Raji (cell line): Measurements from ENCODE around the gene SGCE.

ENCODE experiments used
- POLR2A ChIP-seq: IDR thresholded peaks from 2 replicates; pipeline ENCODE4 v1.6.1; 2011; ENCODE audit warnings: low read depth, low read length, control low read depth; ENCODE audit not compliant: insufficient read depth

Gene SGCE

GRCh38 chr7:94666879-94667587 is 11.1 kb upstream of the SGCE start:
- TF ChIP-seq POLR2A, result no peak

GRCh38 chr7:94665426-94665825 is 9.5 kb upstream of the SGCE start:
- no peak for TF ChIP-seq POLR2A

DNA sequence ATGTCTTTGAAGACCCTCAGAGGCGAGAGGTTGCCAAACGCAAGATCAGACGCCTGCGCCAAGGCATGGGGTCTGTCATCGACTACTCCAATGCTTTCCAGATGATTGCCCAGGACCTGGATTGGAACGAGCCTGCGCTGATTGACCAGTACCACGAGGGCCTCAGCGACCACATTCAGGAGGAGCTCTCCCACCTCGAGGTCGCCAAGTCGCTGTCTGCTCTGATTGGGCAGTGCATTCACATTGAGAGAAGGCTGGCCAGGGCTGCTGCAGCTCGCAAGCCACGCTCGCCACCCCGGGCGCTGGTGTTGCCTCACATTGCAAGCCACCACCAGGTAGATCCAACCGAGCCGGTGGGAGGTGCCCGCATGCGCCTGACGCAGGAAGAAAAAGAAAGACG is 8.1 kb upstream of the SGCE start:
- no peak for TF ChIP-seq POLR2A

DNA sequence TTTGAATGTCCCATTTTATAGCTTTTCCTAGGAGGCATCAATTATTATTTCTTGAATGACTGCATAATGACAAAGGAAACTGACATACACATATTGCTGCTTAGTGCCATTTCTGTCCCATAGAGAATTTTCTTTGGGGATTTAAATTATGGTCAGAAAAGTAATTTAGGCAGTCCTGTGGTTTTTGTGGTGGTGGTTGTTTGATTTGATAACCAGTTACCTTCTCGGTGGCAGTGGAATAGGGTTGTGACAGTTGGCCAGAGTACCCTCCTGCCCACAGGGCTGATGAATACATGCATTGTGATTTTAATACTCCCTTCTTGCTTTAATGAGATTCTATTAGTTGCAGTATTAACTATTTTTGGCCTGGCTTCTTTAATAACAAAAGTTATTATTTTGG is 6.6 kb upstream of the SGCE start:
- TF ChIP-seq POLR2A, result no peak

DNA sequence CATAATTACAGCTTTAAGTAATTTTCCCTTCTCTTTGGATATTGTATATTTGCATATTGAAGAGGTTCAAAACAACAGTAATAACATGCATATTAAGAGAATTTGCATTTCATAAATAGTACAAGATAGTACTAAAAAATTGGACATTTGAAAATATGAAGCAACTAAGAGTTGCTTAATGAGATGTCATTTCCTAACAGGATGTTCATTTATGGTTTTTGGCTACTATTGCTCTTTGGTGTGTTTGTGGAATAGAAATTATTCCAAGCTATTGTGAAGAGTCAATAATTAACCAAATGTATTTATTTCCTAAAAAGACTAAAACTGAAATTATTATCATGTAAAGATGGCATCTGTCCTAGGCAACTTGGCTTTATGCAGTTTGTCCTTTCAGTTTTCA is 4.1 kb upstream of the SGCE start:
- no peak for TF ChIP-seq POLR2A

GRCh38 chr7:94658826-94659225 is 2.9 kb upstream of the SGCE start:
- no peak for TF ChIP-seq POLR2A

- peak; percentile 29; the same call in 1 of the 2 replicates for TF ChIP-seq POLR2A
Observed at GRCh38 chr7:94657771-94658693, 2.1 kb upstream of the SGCE start.

DNA sequence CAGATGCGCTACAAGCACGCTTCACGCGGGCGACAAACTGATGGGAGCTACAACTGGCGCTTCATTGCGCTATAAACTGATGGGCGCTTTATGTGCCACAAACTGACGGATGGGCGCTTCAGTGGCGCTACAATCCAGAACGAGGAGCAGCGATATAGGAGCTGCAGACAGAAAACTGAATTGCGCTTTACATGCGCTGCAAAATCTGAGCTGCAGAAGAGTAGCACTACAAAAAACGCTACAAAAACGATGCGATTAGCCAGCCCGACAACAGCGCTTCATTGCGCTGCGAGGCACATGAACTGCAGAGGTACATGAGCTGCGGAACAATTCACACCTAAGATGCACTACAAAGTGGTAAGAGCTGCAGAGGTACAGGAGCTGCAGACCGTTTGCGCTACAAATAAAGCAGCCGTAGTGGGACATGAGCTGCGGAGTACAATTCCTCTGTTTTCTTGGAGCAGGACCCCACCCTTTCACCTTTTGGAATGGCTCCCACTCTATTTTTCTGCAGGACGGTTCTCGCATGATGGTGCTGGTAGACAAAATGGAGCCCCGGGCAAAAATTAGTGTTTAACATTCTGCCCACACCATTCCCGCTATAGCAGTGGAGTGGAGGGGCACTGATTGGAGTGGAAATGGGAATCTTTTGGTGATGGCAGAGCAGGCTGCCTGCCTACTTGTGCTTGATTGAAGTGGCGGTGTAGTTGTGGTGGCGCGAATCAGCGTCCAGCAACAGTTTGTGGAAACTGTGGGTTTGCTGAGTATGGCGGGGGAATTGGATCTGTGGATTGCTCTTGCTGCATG is 1.2 kb upstream of the SGCE start:
- peak; percentile 44; the same call in 1 of the 2 replicates for TF ChIP-seq POLR2A

DNA sequence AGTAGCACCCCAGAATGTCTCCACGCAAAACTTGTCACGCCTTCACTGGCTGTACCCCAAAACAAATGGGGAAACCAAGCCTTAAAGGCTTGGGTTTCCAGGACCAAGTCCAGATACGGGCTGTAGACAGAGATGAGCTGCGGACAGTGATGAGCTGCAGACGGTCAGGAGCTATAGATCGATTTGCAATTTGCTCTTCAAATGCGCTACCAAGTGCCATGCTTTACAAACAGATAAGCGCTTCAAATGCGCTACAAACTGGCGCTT is 658 bp upstream of the SGCE start:
- no peak; the same call in 1 of the 2 replicates for TF ChIP-seq POLR2A

DNA sequence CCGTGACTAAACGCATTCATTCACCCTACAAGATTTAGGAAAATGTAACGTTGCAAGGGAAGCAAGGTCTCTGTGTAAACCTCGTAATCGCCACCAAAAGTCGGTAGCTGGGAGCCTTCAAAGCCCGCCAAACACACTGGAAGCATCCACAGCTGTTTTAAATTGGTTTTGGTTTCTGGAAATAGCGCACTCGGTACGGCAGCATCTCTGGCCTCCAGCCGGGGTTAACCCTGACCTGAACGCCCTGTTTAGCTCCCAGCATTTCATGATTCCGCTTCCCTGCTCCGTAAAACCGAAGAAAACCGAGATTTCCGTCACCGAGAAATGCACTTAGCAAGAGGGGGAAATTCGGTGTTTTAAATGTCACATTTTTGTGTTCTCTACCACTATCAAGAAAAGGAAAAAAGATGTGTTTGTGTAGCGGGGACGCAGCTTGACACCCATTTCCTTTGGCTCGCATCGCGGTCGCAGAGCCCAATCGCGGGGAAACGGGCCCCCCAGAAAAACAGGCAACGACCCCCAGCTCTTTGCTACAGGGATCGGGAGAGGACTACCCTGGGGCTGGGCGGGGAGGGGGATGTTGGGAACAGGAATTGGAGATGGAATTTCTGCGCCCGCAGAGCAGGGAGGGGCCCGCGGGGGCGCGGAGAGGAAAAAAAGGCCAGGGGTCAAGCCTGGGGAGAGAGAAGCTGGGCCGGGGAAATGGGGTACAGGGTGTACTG is 646 bp downstream of the SGCE start:
- no peak for TF ChIP-seq POLR2A

DNA sequence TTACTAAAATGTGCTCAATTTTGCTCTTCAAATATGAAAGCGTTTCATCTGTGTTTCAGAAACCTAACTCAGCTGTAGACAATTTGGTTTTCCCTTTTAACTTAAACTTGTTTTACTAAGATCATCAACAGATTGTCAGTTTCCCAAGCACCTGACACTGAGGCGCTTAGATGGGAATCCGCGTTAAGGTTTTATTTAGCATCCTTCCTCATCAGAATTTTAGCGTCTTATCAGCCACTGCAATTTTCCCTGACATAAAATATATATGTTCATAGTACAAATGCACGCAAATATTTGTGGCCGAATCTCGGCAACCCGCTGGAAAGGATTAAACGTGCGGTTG is 1.2 kb downstream of the SGCE start:
- no peak for TF ChIP-seq POLR2A

GRCh38 chr7:94650147-94651051 is 5.5 kb downstream of the SGCE start:
- TF ChIP-seq POLR2A, result no peak

- TF ChIP-seq POLR2A, result no peak
Observed at GRCh38 chr7:94649450-94649849, 6.5 kb downstream of the SGCE start.

DNA sequence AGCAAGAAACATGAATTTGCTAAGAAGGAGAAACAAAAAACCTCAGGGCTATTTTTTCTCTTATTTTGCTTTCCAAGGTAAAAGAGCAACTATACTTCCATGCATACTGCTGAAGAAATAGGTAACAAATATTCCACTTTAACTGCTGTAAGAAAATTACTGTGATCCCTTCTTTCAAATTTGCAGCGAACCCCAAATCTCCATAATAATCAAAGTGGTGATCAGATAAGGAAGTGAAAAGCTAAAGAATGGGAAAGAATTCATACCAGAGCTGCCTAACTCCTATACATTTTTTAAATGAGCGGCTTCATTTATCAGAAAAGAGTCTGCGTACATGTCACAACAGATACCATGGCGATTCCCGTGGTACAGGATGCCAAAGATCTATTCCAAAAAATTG is 7.2 kb downstream of the SGCE start:
- TF ChIP-seq POLR2A, result no peak

DNA sequence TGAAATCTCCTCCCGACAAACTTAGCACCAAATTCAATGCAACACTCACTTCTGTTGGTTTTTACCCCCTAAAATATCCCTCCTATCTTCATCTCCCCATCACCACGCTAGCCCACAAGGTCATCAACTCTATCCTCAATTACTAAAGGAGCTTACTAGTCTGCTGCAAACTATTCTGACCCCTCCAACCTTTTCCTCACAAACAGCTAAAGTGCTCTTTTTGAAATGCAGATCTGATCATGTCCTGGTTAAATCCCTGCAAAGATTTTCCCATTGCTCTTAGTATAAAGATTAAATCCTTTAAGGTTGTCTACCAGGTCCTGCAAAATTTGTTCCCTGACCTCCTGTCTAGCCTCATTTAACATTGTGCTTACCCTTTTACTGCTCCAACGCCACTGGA is 8.6 kb downstream of the SGCE start:
- TF ChIP-seq POLR2A, result no peak
